Measurements from ENCODE around the gene YWHAH.
"Not testable (repeated sequence)": the region's sequence is repeated elsewhere in the genome, so short reads cannot be mapped to it uniquely, and the experiment has no call there.

The YWHAH gene

DNA sequence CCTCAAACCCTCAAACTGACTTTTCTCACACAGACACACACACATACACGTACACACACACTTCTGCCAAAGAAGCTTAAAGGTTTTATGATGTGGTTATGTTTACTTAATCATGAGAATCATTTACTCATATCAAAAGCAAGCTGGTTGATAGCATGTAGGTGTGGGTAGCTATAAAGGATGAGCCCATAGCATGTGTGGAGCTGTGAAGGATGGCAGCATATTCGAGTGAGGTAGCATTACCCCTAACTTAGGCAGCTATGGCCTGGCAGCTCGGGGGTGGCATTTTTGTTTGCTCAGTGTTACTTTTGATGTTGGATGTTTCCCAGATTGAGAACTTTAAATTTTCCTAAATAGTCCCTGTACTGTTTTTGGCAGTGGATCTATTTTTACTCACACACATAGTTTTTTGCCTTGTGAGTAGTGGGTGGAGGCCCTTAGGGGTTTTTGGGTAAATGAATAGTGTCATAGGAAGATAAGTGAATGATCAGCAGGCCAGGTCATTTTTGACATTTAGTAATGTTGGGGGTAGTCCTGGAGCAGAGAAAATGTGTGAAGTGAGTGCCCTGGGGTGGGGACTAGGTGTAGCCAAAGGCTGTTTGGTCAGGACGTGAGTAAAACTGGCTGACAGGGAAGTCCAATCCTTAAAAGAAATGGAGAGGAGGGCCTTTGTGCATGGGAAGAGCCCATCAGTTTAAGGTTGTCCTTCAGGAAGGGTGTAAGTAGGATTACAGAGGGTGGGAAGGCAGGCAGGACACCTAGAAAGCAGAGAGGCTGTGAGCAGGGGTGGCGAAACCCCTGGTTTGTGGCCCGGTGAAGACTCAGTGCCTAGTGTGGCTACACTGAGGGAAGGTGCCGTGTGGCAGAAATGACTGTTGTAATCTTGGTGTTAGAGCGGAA lies 7.1 kb downstream of the YWHAH start:
- DNase-seq = no peak

DNA sequence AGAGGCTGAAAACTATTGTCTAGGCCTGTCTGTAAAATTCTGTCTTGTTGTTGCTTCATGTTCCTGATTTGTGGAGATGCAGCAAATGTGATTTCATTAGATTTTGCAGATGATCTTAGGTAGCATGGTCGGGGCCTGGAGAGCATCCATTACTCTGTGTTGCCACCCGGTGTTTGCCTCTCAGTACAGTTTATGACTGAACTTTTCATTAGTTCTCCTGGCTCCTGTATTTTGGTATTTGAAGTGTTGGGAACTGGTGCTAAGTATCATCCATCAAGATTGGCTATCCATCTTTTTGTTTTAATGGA lies 7.7 kb downstream of the YWHAH start:
- DNase-seq = peak; percentile 9 to 13

DNA sequence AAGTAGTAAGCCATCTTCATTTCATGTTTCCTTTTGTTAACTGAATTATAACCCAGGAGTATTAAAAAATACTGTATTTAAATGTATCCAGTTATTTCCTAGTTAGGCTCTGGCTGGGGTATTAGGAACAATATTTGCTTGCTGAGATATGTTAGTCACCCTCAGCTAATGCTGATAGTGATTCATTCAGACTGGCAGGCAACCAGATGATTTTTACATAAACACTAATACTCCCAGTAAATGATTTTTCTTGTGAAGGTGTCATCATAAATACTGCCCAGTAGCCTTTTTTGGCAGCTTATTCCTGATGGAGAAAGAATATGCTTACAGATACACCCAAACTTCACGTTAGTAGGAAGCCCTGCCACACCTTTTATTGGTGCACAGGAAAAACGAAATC lies 8.1 kb downstream of the YWHAH start:
- no peak for DNase-seq

DNA sequence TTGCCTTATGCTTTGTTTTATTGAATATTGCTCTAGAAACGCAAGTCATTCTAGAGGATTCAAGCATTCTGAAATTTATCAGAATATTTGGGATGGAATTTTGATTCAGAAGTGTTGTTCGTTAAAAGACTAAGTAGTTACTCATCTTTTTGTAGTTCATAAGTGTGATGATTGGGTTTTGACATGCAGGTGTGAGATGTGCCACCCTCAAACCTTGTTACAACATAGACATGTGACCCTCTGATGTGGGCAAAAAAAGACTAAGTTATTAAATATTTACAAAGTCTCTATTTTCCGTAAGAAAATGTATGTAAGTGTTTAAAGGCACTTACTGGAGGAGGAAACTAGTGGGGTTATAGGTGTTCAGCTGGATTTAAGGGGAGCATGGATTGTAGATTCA lies 8.9 kb downstream of the YWHAH start:
- DNase-seq = no peak

DNA sequence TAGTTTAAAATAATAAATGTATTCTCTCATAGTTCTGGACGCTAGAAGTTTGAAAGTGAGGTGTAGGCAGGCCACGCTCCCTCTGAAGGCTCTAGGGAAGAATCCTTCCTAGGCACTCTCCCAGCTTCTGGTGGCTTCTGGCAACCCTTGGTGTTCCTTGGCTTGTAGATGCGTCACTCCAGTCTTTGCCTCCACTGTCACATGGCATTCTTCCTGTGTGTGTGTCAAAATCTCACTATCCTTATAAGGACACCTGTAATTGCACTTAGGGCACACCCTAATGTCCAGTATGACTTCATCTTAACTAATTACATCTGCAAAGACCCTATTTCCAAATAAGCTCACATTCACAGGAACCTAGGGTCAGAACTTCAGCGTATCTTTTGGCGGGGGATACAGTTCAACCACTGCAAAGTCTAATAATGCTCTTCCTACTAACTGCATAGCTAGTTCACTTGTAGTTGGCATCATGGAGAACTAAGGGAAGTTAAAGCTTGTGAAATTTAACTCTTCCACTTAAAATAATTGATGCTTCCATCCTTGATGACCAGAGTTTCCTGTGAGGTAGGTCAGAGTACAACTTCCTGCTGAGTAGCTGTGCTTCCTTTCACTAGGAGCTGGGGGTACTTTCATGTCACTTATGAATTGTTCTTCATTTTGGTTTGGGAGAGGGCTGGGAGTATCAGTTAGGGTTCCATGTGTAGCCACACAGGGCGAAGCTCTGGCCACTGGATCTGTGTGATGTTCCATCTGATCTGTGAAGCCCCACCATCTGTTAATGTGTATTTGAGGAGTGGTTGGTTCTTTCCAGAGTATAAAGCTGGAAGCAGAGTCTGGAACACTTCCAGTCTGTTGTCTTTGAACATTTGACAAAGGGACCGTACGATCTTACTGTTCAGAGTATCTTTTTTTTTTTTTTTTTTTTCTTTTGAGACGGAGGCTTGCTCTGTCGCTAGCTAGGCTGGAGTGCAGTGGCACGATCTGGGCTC lies 10.5 kb downstream of the YWHAH start:
- no peak for DNase-seq

DNA sequence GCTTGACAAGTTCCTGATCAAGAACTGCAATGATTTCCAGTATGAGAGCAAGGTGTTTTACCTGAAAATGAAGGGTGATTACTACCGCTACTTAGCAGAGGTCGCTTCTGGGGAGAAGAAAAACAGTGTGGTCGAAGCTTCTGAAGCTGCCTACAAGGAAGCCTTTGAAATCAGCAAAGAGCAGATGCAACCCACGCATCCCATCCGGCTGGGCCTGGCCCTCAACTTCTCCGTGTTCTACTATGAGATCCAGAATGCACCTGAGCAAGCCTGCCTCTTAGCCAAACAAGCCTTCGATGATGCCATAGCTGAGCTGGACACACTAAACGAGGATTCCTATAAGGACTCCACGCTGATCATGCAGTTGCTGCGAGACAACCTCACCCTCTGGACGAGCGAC lies 12.0 kb downstream of the YWHAH start:
- DNase-seq = no peak

DNA sequence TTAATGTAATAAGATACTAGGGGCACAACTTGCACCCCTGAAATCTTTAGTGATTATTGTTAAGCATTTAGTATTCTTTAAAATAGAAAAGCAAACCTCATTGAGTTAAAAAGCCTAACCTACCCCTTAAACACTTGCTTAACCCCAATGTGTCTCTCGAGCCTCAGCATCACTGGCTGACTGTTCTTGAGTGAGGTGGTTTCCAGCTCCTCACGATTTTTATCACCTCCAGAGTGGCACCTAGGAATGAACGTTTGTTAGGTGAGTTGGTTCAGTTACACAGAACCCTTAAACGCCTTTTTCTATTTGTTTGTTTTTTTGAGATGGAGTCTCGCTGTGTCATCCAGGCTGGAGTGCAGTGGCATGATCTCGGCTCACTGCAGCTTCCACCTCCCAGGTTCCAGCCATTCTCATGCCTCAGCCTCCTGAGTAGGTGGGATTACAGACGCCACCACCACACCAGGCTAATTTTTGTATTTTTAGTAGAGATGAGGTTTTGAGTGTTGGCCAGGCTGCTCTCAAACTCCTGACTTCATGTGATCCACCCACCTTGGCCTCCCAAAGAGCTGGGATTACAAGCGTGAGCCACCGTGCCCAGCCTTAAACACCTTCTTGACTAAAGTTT lies 13.7 kb downstream of the YWHAH start:
- DNase-seq = no peak

DNA sequence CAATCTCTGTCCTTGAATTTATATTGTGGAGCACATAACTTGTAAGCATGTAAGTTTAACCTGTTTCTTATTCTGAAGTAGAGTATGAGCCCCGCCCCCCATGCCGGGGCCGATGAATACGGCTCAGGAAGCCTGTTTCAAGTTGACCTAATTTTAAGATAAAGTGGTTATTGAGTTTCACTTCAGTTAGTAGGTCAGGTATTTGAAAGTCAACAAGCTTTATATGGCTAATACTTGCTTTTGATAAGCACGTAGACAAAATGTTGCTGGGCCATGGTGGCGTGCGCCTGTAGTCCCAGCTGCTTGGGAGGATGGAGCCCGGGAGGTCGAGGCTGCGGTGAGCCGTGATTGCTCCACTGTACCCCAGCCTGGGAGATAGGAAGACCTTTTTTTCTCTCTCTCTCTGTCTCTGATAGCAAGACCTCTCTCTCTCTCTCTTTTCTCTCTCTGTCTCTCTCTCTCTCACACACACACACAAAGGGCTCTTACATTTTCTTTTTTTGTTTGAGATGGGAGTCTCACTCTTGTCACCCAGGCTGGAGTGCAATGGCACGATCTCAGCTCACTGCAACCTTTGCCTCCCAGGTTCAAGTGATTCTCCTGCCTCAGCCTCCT lies 14.4 kb downstream of the YWHAH start:
- no peak for DNase-seq

DNA sequence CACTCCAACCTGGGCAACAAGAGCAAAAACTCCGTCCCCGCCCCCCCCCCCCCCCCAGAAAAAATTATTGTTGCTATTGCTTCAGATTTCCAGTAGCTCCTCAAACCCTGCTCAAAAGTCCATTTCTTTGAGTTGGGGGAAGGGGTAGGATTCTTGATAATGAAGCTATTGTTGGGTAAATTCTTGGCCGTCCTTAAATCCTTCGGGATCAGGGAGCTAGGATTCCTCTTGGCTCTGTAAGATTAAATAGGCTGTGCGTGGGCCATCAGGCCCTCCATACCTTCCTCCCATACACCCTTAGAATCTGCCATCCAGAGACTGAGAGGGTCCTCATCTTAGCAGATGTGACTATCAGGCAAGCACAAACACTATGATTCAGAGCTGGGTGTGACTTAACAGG lies 16.4 kb downstream of the YWHAH start:
- DNase-seq = no peak

DNA sequence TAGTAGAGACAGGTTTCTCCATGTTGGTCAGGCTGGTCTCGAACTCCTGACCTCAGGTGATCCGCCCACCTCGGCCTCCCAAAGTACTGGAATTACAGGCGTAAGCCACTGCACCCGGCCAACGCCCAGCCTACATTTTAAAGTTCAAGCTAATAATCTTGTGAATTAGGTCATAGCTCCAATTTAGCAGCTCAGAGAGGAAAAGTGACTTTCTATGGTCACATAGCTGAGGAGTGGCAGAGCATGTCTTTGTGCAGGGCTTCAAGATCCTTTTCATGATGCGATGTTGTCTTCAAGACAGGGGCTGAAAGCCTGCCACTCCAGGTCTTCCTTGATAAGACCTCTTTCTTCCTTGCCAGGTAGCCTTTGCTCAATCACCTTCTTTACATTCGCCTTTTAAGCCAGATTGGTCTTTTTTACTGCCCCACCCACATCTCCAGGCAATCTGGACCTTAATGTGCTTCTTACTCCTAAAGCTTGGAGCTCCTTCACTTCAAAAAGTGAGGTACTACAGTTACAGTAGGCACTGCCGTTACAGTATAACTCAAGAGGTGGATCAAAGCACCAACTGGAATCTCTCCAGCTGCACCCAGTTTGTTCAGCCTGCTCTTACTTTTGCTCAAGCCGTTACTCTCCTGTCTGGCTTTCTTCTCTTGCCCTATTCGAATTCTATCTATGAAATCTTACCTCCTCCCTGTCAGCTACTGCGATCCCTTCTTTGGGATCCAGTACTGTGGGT lies 18.2 kb downstream of the YWHAH start:
- no peak for DNase-seq

DNA sequence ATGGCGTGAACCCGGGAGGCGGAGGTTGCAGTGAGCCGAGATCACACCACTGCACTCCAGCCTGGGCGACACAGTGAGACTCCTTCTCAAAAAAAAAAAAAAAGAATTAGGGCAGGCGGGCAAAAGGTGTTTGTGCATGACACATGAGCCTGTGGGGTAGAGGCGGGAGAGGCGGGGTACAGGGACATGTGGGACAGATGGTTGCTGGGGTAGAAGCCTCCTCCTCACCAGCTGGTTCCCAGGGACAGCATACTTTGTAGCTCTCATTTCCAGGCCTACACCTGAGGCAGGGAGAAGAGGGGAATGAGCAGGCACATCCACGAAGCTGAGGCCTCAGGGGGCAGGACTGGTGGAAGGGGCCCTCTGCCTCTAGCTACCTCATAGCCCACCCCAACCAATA lies 23.7 kb downstream of the YWHAH start:
- DNase-seq = no peak

DNA sequence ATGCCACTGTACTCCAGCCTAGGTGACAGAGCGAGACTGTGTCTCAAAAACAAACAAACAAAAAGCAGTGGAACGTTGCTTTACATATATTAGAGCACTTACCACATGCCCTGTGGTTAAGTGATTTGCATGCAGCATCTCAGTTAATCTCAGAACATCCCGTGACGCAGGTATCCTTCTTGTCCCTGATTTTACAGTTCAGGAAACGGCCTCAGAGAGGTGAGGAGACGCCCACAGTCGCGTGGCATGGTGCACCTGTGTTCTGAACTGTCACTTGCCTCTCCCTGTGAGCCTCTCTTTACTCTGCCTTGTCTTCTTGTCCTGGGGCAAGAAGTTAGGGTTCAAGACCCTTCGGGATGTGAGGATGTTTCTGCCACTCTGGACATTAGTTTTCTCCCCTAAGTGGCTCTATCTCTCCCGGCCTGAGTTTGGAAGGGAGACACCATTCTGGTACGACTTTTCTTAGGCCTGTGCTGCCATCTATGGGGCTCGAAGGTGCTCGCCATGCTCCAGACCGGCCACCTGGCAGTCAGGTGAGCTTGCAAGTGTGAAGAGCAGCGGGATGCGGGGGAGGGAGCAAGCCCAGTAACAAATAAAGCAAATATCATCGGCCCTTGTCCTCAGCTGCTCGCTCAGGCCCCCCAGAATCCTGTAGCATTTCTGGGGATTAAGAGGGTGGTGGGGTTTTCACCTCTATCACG lies 25.6 kb downstream of the YWHAH start:
- DNase-seq = peak; percentile 49 to 51

DNA sequence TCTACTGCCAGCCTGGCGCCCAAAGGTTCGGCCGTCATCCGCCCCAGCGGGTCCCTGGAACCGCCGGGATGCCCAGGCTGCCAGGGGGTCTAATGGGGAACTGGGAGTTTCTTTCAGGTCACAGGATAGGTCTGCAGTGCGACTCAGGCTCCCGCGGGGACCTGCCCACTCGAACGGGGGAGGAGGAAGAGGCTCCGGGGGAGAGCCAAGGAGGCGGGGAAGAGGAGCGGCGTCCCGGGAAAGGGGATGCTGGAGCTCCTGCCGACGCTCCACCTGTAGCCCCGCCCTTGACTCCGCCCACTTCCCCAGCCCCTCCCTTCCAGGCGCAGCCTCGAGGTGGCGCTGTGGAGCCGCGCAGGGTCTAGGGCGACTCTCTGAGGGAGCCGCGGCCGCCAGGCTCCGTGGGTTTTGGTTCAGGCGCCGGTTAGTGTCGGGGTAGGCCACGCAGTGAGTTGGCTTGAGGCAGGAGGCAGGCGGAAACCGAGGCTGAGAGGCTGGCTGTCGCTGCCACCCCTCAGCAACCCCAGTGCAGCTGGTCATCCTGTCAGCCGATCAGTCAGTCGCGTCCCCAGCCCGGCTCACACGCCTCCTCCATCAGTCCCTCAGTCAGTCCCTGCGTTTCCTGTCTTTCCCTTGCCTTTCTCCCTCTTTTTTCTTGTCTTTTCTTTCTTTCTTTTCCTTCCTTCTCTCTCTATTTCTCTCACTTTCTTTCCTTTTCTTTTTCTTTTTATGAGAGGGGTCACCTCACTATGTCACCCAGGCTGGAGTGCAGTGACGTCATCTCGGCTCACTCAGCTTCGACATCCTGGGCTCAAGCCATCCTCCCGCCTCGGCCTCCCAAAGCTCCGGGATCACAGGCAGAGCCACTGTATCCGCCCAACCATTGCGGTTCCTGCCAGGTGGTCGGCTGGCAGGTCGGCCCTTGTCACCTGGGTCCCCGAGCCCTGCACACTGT lies 26.4 kb downstream of the YWHAH start:
- DNase-seq = peak; percentile 50 to 65

DNA sequence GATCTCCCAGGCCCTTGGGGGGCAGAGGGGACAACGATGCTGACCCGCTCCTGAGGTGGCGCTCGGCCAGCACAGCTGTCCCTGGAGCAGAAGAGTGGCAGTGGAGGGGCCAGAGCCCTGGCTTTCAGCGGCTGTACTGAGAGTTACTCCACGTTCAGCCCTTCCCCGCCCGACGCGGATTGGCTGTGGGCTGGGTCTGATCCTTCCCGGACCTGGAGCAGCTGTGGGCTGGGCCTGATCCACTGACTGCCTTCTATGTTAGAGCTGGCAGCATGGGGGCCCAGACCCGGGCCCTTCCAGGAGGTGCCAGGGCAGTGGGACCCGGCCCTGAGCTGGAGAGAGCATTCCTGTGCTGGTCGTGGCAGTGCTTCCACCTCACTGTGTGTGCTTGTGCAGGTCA lies 27.8 kb downstream of the YWHAH start:
- DNase-seq = no peak

DNA sequence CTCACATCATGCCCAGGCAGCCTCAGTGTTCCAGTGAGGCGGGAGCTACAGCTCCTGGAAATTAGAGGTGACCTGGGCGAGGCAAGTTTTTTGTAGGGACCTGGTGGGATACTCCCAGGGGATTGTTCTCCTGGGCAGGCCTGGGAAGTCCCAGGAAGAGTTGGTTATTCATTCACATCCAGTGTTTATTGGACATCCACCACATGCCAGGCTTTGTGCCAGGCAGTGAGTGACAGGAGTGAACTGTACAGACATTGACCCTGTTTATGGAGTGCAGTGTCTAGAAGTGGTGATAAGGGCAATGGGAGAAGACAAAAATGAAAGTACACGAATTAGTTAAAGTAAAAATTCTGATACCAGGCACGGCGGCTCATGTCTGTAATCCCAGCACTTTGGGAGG lies 29.4 kb downstream of the YWHAH start:
- DNase-seq = no peak

DNA sequence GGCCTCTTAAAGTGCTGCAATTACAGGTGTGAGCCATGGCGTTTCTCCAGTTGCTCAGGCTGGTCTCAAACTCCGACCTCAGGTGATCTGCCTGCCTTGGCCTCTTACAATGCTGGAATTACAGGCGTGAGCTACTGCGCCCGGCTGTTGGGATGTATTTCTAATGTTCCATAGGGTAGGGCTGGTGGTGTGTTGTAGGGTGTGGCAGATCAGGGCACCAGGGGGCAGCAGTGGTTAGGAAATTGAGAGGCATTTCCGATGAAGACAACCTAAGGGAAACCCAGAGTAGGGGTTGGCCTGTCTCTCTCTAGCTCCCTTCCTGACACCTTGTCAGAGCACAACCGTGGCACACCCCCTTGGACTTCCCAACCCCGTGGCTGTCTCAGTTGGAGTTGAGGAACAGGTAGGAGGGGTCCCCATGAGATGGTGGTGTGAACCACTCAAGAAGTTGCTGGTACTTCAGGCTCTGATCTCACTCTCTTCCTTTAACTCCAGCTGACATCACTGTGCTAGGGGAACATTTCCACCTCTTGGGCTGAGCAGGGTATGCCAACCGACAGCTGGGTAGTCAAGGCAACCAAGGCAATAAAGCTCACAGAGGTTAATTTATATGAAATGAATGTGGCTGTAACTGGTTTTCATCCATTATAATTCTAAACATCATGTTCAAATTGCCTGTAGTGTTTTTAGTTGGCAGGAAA lies 33.0 kb downstream of the YWHAH start:
- DNase-seq = peak; percentile 70 to 86

DNA sequence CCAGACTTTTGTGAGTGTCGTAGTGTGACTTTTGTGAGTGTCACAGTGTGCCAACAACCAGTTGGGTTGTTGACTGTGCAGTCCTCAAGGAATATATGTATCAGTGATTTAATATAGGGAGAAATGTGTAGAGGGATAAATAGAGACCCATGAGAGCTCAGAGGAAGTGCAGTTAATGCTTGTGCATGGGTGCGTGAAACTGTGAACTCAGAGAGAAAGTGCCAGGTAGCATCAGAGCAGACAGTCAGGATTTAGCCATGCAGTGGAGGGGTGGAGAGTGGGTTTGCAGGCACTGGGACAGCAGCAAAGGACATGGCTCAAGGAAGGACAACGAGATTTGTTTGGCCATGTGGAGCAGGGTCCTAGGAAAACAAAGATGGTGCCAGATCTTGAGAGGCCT lies 33.6 kb downstream of the YWHAH start:
- no peak for DNase-seq

DNA sequence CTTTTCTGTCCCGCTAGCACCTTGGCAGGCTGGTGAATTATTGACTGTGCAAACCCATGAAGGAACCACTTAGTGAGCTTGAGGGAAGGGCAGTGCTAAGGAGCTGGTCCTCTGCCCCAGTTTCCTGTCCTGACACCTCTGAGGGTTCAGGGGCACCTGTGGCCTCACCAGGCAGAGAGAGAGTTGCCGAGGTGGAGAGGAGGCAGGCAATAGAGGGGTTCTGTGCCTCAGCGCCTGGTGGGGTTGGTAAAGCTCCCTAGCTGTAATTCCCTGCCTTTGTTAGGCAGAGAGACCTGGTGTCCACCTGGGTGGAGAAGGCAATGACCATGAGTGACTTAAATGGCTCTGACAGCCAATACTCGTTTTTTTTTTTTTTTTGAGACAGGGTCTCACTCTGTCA lies 36.3 kb downstream of the YWHAH start:
- no peak for DNase-seq

DNA sequence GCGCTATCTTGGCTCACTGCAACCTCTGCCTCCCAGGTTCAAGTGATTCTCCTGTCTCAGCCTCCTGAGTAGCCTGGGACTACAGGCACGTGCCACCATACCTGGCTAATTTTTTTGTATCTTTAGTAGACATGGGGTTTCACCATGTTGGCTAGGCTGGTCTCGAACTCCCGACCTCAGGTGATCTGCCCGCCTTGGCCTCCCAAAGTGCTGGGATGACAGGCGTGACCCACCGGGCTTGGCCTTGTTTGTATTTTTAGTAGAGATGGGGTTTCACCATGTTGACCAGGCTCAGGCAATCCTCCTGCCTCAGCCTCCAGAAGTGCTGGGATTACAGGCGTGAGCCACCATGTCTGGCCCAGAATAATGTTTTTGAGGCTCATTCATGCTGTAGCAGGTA lies 37.6 kb downstream of the YWHAH start:
- DNase-seq = not testable (repeated sequence)

Data from Kasumi-1 (cell line).